NT2/D1 (cell line): ENCODE data around the gene SLIT1.

Experiments used
- DNase-seq: peaks from one replicate; pipeline ENCODE4 v3.0.0-alpha.2; 2011; ENCODE audit warnings: low read depth, low spot score
- H3K27me3 ChIP-seq: 2 replicates; pipeline ENCODE4 v1.6.0; 2011; ENCODE audit warnings: mild to moderate bottlenecking; ENCODE audit not compliant: insufficient read length, insufficient read depth
- H3K36me3 ChIP-seq: 2 replicates; pipeline ENCODE4 v1.6.1; 2011; ENCODE audit warnings: mild to moderate bottlenecking, low read length, mixed read lengths; ENCODE audit not compliant: insufficient read depth, insufficient read length
- H3K4me1 ChIP-seq: 2 replicates; pipeline ENCODE4 v1.5.1; 2011; ENCODE audit not compliant: insufficient read depth, insufficient read length
- H3K4me3 ChIP-seq: 2 replicates; pipeline ENCODE4 v1.5.1; 2011; ENCODE audit warnings: low read depth; ENCODE audit not compliant: insufficient read length
- H3K9ac ChIP-seq: 2 replicates; pipeline ENCODE4 v1.6.0; 2011; ENCODE audit warnings: low read depth; ENCODE audit not compliant: insufficient read length
- H3K9me3 ChIP-seq: 2 replicates; pipeline ENCODE4 v1.5.1; 2011; ENCODE audit warnings: mild to moderate bottlenecking, low read length; ENCODE audit not compliant: insufficient read depth
- SUZ12 ChIP-seq: IDR thresholded peaks from 2 replicates; pipeline ENCODE4 v1.6.1; 2011; ENCODE audit not compliant: insufficient read length, insufficient read depth; ENCODE audit errors: extremely low read depth
- YY1 ChIP-seq: IDR thresholded peaks from 2 replicates; pipeline ENCODE4 v1.6.1; 2011; ENCODE audit not compliant: insufficient read length, insufficient read depth
- ZNF274 ChIP-seq: IDR thresholded peaks from 2 replicates; pipeline ENCODE4 v1.6.1; 2011; ENCODE audit warnings: mild to moderate bottlenecking, low read depth, low read length

The SLIT1 gene

GRCh38 chr10:97226398-97226797 is 40.6 kb upstream of the SLIT1 start:
- DNase-seq, result no peak
- Histone ChIP-seq H3K9me3 (no peaks in the 10 kb centered on the region), H3K27me3 (no peaks in the 10 kb centered on the region), H3K9ac (no peak overlapping the region), H3K36me3 (peaks cover 31% of the 10 kb centered on the region), H3K4me1 (peaks cover 3% of the 10 kb centered on the region), H3K4me3 (no peak overlapping the region)
- no peak for TF ChIP-seq YY1
- no peak for TF ChIP-seq ZNF274
- no peak for TF ChIP-seq SUZ12

- H3K9ac ChIP-seq, result no peak overlapping the region
- peaks cover 3% of the 10 kb centered on the region for H3K4me1 ChIP-seq
- DNase-seq, result no peak
- no peaks in the 10 kb centered on the region for H3K9me3 ChIP-seq
- TF ChIP-seq YY1 (no peak), ZNF274 (no peak), SUZ12 (no peak)
- no peaks in the 10 kb centered on the region for H3K27me3 ChIP-seq
- no peak overlapping the region for H3K4me3 ChIP-seq
- H3K36me3 ChIP-seq, result peaks cover 31% of the 10 kb centered on the region
These were observed 39.0 kb upstream of the SLIT1 start for GRCh38 chr10:97224483-97225435.

GRCh38 chr10:97222326-97222961 is 36.7 kb upstream of the SLIT1 start:
- peak; percentile 63 for DNase-seq
- H3K27me3 ChIP-seq, result no peaks in the 10 kb centered on the region
- H3K36me3 ChIP-seq, result peaks cover 20% of the 10 kb centered on the region
- H3K4me3 ChIP-seq, result no peak overlapping the region
- no peak for TF ChIP-seq SUZ12
- no peak for TF ChIP-seq ZNF274
- TF ChIP-seq YY1, result no peak
- H3K4me1 ChIP-seq, result peaks cover 3% of the 10 kb centered on the region
- H3K9ac ChIP-seq, result no peak overlapping the region
- H3K9me3 ChIP-seq, result no peaks in the 10 kb centered on the region

- TF ChIP-seq YY1 (no peak), SUZ12 (no peak), ZNF274 (no peak)
- DNase-seq, result no peak
- H3K9ac ChIP-seq, result no peak overlapping the region
- peaks cover 16% of the 10 kb centered on the region for H3K36me3 ChIP-seq
- no peaks in the 10 kb centered on the region for H3K9me3 ChIP-seq
- H3K27me3 ChIP-seq, result no peaks in the 10 kb centered on the region
- H3K4me3 ChIP-seq, result no peak overlapping the region
- H3K4me1 ChIP-seq, result peaks cover 3% of the 10 kb centered on the region
These were observed 34.6 kb upstream of the SLIT1 start for GRCh38 chr10:97220355-97220754.

GRCh38 chr10:97217299-97217698 is 31.5 kb upstream of the SLIT1 start:
- Histone ChIP-seq H3K27me3 (no peaks in the 10 kb centered on the region), H3K36me3 (peaks cover 3% of the 10 kb centered on the region), H3K4me3 (no peak overlapping the region), H3K9me3 (no peaks in the 10 kb centered on the region), H3K4me1 (no peaks in the 10 kb centered on the region), H3K9ac (no peak overlapping the region)
- no peak for TF ChIP-seq ZNF274
- no peak for TF ChIP-seq SUZ12
- no peak for TF ChIP-seq YY1
- DNase-seq, result no peak

- TF ChIP-seq YY1, result no peak
- TF ChIP-seq SUZ12, result no peak
- TF ChIP-seq ZNF274, result no peak
- Histone ChIP-seq H3K9me3 (no peaks in the 10 kb centered on the region), H3K36me3 (peaks cover 3% of the 10 kb centered on the region), H3K4me1 (no peaks in the 10 kb centered on the region), H3K27me3 (no peaks in the 10 kb centered on the region), H3K4me3 (no peak overlapping the region), H3K9ac (no peak overlapping the region)
- DNase-seq, result no peak
These were observed 30.0 kb upstream of the SLIT1 start for GRCh38 chr10:97215619-97216260.

- Histone ChIP-seq H3K36me3 (no peaks in the 10 kb centered on the region), H3K27me3 (no peaks in the 10 kb centered on the region), H3K9me3 (no peaks in the 10 kb centered on the region), H3K4me3 (no peak overlapping the region), H3K4me1 (no peaks in the 10 kb centered on the region), H3K9ac (no peak overlapping the region)
- TF ChIP-seq YY1 (no peak), SUZ12 (no peak), ZNF274 (no peak)
- DNase-seq, result no peak
These were observed 27.7 kb upstream of the SLIT1 start for GRCh38 chr10:97213431-97213830.
